Thymus (tissue), 11 donors: ENCODE measurements around the gene ZNF275. TPM values are rescaled to one million over a fixed set of nuclear protein-coding genes. Genes with fewer than 3 reads are reported as not detected.
"Not testable (repeated sequence)": the region's sequence is repeated elsewhere in the genome, so short reads cannot be mapped to it uniquely, and the experiment has no call there.

ENCODE experiments used
- DNase-seq, 9 donors: peaks; one replicate each; pipeline ENCODE4 v3.0.0-alpha.2; 2013; ENCODE audit warnings: low spot score in 9 of 9, low read depth in 6 of 9, missing footprints in 1 of 9
- H3K27ac ChIP-seq, 2 donors: one replicate each; pipeline ENCODE4 v1.5.1; 2013; ENCODE audit warnings: control low read depth in 1 of 2, low read depth in 1 of 2, low read length in 1 of 2, mild to moderate bottlenecking in 1 of 2, moderate library complexity in 1 of 2
- H3K27me3 ChIP-seq, 2 donors: one replicate each; pipeline ENCODE4 v1.5.1; 2013; ENCODE audit warnings: low read length in 1 of 2; ENCODE audit not compliant: control insufficient read depth in 2 of 2, insufficient read depth in 1 of 2
- H3K36me3 ChIP-seq, 2 donors: one replicate each; pipeline ENCODE4 v1.5.1; 2013; ENCODE audit warnings: low read length in 1 of 2, mild to moderate bottlenecking in 1 of 2, moderate library complexity in 1 of 2; ENCODE audit not compliant: control insufficient read depth in 2 of 2, insufficient read depth in 2 of 2
- H3K4me1 ChIP-seq, 2 donors: one replicate each; pipeline ENCODE4 v1.5.1; 2013; ENCODE audit warnings: low read length in 2 of 2; ENCODE audit not compliant: control insufficient read depth in 2 of 2, insufficient read depth in 2 of 2
- H3K4me3 ChIP-seq, 2 donors: one replicate each; pipeline ENCODE4 v1.5.1; 2013; ENCODE audit warnings: low read length in 2 of 2, control low read depth in 1 of 2, mild to moderate bottlenecking in 1 of 2
- H3K9me3 ChIP-seq, 2 donors: one replicate each; pipeline ENCODE4 v1.5.1; 2013; ENCODE audit warnings: low read length in 1 of 2, mild to moderate bottlenecking in 1 of 2; ENCODE audit not compliant: control insufficient read depth in 2 of 2, insufficient read depth in 1 of 2
- WGBS: extraction: QIAGEN DNeasy Blood & Tissue Kit; methylation state at CpG from one replicate; pipeline ENCODE4 v1.1.7; 2013; 5-methylcytosine and 5-hydroxymethylcytosine counted together
- polyA plus RNA-seq: library from polyadenylated mRNA; stranded (reverse); fragments of 200-250 nt; gene quantifications from one replicate; pipeline ENCODE4 v1.2.3, GENCODE V29; 2013
- total RNA-seq: library from RNA; stranded (reverse); fragments of 120-200 nt; gene quantifications from one replicate; pipeline ENCODE4 v1.2.4, GENCODE V29; 2013
- donor health status: healthy.

ZNF275 gene
- total and polyA plus RNA-seq, 2 donors, result 3.7 to 4.5 TPM

DNA sequence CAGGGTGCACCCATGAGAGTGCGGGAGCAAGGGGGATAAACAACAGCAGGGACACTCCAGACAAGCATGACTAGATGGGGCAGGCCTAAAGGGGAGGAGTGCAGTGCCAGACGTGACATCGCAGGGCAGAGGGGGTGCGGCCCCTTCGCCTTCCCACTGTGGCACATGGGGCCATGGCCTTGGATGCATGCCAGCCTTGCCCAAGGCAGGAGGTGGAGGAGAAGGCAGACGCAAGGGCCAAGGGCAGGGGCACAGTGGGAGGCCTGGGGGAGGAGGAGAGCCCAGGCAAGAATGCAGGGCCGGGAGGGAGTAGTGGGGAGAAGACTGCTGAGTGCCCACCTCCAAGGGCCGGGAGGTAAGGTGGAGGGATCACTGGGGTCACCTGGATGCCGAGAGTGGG lies 45.6 kb downstream of the ZNF275 start:
- Histone ChIP-seq H3K36me3 (no peaks in the 10 kb centered on the region), H3K27me3 (peaks cover 0 to 2% of the 10 kb centered on the region in 2 donors), H3K27ac (no peak overlapping the region), H3K4me1 (no peaks in the 10 kb centered on the region), H3K4me3 (no peak overlapping the region), H3K9me3 (peaks cover 0 to 6% of the 10 kb centered on the region in 2 donors)
- DNase-seq, result no peak
- 95% methylated on average over 9 of the region's 9 CpGs for WGBS

DNA sequence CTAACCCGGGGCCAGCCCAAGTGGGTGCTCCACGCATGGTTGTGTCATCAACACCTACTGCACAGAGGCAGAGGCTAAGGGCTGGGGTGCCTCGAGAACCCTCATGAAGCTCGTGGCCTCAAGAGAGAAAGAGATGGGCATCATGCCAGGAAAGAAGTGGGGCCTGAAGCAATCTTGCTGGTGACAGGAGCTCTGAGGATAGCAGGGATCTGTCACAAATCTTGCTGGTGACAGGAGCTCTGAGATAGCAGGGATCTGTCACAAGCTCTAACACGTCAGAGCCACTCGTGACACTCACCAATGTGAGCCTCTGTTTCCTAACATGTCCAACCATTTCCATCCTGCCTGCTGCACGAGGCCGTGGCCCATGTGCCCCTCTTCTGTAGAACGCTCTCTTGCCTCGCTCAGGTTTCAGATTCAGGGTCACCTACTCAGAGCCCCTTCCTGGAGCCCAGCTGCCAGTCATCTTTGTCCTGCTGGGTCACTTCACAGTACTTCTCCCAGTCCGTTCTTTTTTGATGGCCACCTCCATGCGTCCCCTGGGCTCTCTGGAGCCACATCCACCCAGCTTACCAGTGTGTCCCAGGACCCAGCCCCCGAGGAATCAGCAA lies 46.1 kb downstream of the ZNF275 start:
- Histone ChIP-seq H3K4me3 (no peak overlapping the region), H3K4me1 (no peaks in the 10 kb centered on the region), H3K9me3 (peaks cover 0 to 6% of the 10 kb centered on the region in 2 donors), H3K27ac (no peak overlapping the region), H3K27me3 (peaks cover 0 to 2% of the 10 kb centered on the region in 2 donors), H3K36me3 (no peaks in the 10 kb centered on the region)
- DNase-seq, result no peak
- WGBS, result 85% methylated on average over 13 of the region's 13 CpGs

GRCh38 chrX:153380691-153381090 lies 46.7 kb downstream of the ZNF275 start:
- H3K4me1 ChIP-seq, result no peaks in the 10 kb centered on the region
- DNase-seq, result no peak
- WGBS, result 95% methylated on average over 9 of the region's 9 CpGs
- no peak overlapping the region for H3K27ac ChIP-seq
- peaks cover 0 to 6% of the 10 kb centered on the region in 2 donors for H3K9me3 ChIP-seq
- H3K4me3 ChIP-seq, result no peak overlapping the region
- H3K36me3 ChIP-seq, result no peaks in the 10 kb centered on the region
- H3K27me3 ChIP-seq, result peaks cover 0 to under 1% of the 10 kb centered on the region in 2 donors

GRCh38 chrX:153381684-153382532 lies 48.0 kb downstream of the ZNF275 start:
- Histone ChIP-seq H3K9me3 (peaks cover 0 to 6% of the 10 kb centered on the region in 2 donors), H3K4me1 (no peaks in the 10 kb centered on the region), H3K4me3 (no peak overlapping the region), H3K36me3 (no peaks in the 10 kb centered on the region), H3K27ac (peak overlapping the region in 1 of 2 donors; percentile 32), H3K27me3 (no peaks in the 10 kb centered on the region)
- peak in 2 of 9 donors; percentile 11 to 32 for DNase-seq
- 59% methylated on average over 12 of the region's 12 CpGs for WGBS

- Histone ChIP-seq H3K27me3 (no peaks in the 10 kb centered on the region), H3K36me3 (no peaks in the 10 kb centered on the region), H3K9me3 (peaks cover 0 to 6% of the 10 kb centered on the region in 2 donors), H3K4me1 (no peaks in the 10 kb centered on the region), H3K27ac (no peak overlapping the region), H3K4me3 (no peak overlapping the region)
- no peak for DNase-seq
- WGBS, result 94% methylated on average over 3 of the region's 3 CpGs
These were observed 48.9 kb downstream of the ZNF275 start for GRCh38 chrX:153382563-153383482.

GRCh38 chrX:153384390-153384789 lies 50.4 kb downstream of the ZNF275 start:
- no peak overlapping the region for H3K4me3 ChIP-seq
- H3K9me3 ChIP-seq, result peaks cover 0 to 6% of the 10 kb centered on the region in 2 donors
- no peak overlapping the region for H3K27ac ChIP-seq
- no peaks in the 10 kb centered on the region for H3K36me3 ChIP-seq
- no peak for DNase-seq
- 97% methylated on average over 6 of the region's 6 CpGs for WGBS
- no peaks in the 10 kb centered on the region for H3K4me1 ChIP-seq
- H3K27me3 ChIP-seq, result no peaks in the 10 kb centered on the region

- DNase-seq, H3K27me3 ChIP-seq, H3K4me3 ChIP-seq, H3K4me1 ChIP-seq, H3K27ac ChIP-seq, H3K36me3 ChIP-seq, H3K9me3 ChIP-seq: not testable (repeated sequence)
- 90% methylated on average over 2 of the region's 2 CpGs for WGBS
These were observed 51.0 kb downstream of the ZNF275 start for GRCh38 chrX:153384973-153385372.

DNA sequence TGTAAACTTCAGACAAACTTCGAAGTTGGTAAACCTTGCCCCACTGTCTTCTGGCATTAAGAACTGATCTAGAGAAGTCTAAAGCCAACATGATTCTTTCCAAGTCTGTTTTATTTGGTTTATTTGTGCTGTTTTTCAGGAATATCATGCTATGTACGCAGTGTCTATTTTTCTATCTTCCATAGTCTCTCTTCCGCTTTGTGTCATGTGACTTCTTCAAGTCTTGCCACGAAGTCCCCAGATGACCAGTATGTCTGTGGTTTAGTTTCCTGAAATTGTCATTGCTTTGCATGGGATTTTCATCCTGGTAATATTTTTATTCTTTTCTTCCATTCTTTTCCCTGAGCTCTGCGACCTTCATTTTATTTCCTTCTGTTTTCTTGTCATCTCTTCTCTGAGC lies 52.1 kb downstream of the ZNF275 start:
- H3K36me3 ChIP-seq, result no peaks in the 10 kb centered on the region
- H3K27me3 ChIP-seq, result no peaks in the 10 kb centered on the region
- 80% methylated on average over 5 of the region's 5 CpGs for WGBS
- no peak for DNase-seq
- peaks cover 0 to 11% of the 10 kb centered on the region in 2 donors for H3K9me3 ChIP-seq
- H3K4me3 ChIP-seq, result no peak overlapping the region
- H3K4me1 ChIP-seq, result no peaks in the 10 kb centered on the region
- H3K27ac ChIP-seq, result no peak overlapping the region
